ENCODE measurements around the gene KCNH5.

Gene KCNH5

DNA sequence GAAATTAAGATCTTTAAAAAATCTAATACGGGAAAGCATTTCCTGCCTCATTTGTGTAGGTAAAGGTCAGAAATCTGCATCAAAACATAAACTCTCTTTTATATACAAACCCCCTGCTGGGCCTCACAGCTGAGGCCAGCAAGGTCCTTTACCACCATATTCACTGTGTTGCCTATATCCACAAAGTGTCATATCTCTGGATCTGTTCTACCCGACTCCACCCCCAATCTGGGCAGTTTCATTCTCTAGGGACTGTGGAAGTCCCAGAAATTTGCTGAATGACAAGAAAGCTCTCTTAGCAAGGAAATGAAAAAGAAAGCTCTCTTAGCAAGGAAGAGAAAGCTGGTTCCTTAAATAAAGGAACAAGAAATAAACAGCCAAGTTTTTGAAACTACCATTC is 301.7 kb downstream of the KCNH5 start:
- DNase-seq (ENCODE audit: low spot score), result no peak

GRCh38 chr14:62743118-62743517 is 302.1 kb downstream of the KCNH5 start:
- no peak for DNase-seq (ENCODE audit: low spot score)

GRCh38 chr14:62739647-62740046 is 305.6 kb downstream of the KCNH5 start:
- DNase-seq (ENCODE audit: low spot score), result no peak

GRCh38 chr14:62736048-62737043 is 308.9 kb downstream of the KCNH5 start:
- DNase-seq (ENCODE audit: low spot score), result no peak

DNA sequence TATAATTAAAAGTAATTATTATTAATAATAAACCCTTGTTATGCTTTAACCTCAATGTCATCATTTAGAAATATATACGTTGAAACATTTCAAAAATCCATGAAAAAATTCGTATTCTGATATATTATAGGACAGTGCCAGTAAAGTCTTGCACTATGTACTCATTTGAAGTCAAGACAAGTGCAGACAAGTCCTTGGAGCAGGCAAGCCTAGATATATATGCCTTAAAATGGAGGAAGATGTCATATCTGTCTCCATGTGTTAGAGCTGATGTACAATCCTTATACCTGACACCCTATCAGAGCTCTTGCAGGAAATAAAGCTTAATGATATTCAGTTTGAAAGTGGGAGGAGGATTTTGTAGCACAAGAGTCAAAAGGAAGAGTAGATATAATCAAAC is 310.4 kb downstream of the KCNH5 start:
- DNase-seq (ENCODE audit: low spot score), result no peak

- DNase-seq (ENCODE audit: low spot score), result no peak
These were observed 322.9 kb downstream of the KCNH5 start for GRCh38 chr14:62722406-62722805.

DNA sequence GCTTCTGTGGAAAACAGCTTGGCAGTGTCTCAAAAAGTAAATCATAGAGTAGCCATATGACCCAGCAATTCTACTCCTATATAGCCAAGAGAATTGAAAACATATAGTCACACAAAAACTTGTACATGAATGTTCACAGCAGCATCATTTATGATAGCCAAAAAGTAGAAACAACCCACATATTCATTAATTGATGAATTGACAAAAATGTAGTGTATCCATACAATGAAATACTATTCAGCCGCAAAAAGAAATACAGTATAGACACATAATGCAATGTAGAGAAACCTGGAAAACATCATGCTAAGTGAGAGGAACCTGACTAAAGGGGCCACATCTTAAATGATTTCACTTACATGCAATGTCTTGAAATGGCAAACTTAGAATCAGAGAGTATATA is 326.6 kb downstream of the KCNH5 start:
- no peak for DNase-seq (ENCODE audit: low spot score)

GRCh38 chr14:62711351-62712023 is 333.8 kb downstream of the KCNH5 start:
- no peak for DNase-seq (ENCODE audit: low spot score)

DNA sequence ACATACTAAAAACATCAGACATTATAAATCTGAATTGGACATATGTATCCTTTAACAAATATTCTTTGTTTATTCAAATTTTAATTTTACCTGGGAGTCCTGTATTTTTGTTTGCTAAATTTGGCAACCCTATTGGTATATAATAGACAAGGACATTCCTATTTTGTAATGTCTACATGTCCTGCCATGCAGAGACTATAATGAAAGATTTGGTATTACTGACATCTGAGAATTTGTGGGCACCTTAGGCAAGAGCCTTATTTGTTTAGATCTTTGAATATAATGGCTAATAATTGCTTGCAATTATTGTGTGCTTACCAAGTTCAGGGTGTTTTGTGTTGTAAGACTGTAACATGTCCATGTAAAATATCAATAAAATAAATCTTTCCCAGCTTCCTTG is 334.4 kb downstream of the KCNH5 start:
- DNase-seq (ENCODE audit: low spot score), result no peak

DNA sequence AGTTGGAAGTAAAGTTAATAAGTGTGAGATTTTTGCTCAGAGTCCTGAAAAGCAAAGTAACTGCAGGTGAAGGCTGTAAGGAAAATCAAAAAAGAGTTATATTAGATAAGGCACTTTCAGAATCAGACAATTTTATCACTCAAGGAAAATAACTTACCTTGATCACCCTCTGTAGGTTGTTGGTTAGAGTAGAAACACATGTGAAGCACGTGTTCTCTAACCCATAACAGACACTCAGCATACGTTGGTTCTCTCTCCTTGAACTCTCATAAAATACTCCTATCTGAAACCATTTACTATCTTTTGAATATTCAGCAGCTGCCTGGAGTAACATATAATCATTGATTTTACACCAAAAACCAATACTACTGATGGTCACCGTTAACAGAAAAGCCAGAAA is 335.5 kb downstream of the KCNH5 start:
- DNase-seq (ENCODE audit: low spot score), result no peak

DNA sequence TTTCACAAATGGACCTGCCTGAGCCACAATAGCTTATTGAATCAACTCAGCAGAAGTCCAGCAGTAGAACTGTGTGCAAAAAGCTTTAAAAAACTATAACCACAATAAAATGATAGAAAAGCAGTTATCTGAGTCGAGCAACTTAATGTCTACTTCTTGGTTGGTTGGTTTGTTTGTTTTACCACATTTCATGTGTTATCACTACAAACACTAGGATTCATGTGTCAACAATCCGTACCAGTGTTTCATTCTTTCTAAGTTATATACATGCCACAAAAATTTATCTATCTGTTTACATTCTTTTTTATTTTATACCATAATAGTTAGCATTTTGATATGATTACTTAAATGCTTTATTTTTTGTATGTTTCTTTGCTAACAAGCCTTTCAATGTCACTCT is 339.0 kb downstream of the KCNH5 start:
- no peak for DNase-seq (ENCODE audit: low spot score)

GRCh38 chr14:62697461-62697860 is 347.8 kb downstream of the KCNH5 start:
- no peak for DNase-seq (ENCODE audit: low spot score)

GRCh38 chr14:62696929-62697328 is 348.3 kb downstream of the KCNH5 start:
- DNase-seq (ENCODE audit: low spot score), result no peak

- DNase-seq (ENCODE audit: low spot score), result no peak
These were observed 348.8 kb downstream of the KCNH5 start for GRCh38 chr14:62696331-62696924.

DNA sequence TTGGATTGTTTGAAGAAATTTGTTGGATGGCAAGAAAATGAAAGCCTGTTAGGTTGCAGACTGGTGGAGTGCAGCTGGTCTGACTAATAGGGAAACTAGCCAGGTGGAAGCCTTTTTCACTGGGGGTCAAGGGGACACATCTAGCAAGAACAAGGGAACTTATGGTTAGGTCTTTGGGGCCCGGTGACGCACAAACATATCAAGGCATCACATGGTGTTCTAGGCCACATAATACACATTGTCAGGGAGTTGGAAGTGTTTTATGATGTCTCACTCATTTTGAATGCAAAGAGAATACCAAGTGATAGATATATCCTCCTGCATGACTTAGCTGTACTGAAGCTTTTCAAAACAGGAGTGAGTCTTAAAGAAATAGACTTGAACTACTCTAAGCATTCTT is 351.2 kb downstream of the KCNH5 start:
- DNase-seq (ENCODE audit: low spot score), result no peak

DNA sequence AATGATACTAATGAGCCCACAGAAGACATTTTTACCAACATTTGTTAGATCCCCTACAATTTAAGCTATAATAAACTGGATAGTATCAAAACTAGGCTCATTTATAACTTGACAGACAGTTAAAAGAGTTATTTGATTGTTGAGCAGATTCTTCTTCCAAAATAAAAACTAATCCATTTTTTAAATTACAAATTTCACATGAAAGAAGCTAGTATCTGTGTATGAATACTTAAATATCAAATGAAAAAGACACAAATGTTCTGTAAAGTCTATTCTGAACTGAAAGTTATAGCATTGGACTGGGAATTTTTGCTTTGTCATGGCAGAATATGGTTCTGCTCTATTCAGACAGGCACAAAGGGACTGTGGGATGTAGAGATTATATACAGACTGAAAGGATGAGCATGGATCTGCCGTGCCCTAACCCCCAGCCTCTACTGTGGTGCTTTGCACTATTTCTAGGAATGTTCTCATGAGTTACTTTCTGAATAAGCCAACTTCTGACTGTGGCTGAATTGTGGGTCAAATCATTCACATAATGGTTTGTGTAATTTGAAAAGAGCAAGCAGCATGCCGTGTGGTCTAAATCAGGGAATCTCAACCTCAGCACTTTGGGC is 352.7 kb downstream of the KCNH5 start:
- DNase-seq (ENCODE audit: low spot score), result no peak

GRCh38 chr14:62691647-62692489 is 353.4 kb downstream of the KCNH5 start:
- no peak for DNase-seq (ENCODE audit: low spot score)

GRCh38 chr14:62689733-62690132 is 355.5 kb downstream of the KCNH5 start:
- DNase-seq (ENCODE audit: low spot score), result no peak

- DNase-seq (ENCODE audit: low spot score), result no peak
These were observed 357.4 kb downstream of the KCNH5 start for GRCh38 chr14:62687818-62688217.

- no peak for DNase-seq (ENCODE audit: low spot score)
These were observed 360.9 kb downstream of the KCNH5 start for GRCh38 chr14:62684376-62684775.

GRCh38 chr14:62682208-62682607 is 363.1 kb downstream of the KCNH5 start:
- no peak for DNase-seq (ENCODE audit: low spot score)
